ENCODE data around the gene BPIFB1. TPM values are rescaled to one million over a fixed set of nuclear protein-coding genes. Genes with fewer than 3 reads are reported as not detected.

The BPIFB1 gene
- total and polyA plus RNA-seq, 2 donors from 2014 or later = not detected

GRCh38 chr20:33252460-33252859 lies 30.6 kb upstream of the BPIFB1 start:
- FAIRE-seq (no peak), DNase-seq (no peak)
- Histone ChIP-seq H3K36me3 (ENCODE audit: control insufficient read depth in 2 of 3, insufficient read depth in 3 of 3, low read length in 3 of 3) (no peaks in the 10 kb centered on the region), H3K9me3 (ENCODE audit: control insufficient read depth in 2 of 3, insufficient read depth in 1 of 3, low read length in 3 of 3) (no peaks in the 10 kb centered on the region), H3K4me1 (ENCODE audit: control insufficient read depth in 2 of 3, insufficient read depth in 2 of 3, low read depth in 1 of 3, low read length in 3 of 3) (peaks cover 0 to 3% (median 0%) of the 10 kb centered on the region in 3 donors), H3K9ac (ENCODE audit: low read length in 3 of 3) (no peak overlapping the region), H3K4me3 (ENCODE audit: low read length in 3 of 3) (no peak overlapping the region), H3K27ac (ENCODE audit: low read depth in 2 of 2, low read length in 2 of 2) (no peak overlapping the region), H3K27me3 (ENCODE audit: control insufficient read depth, insufficient read depth, low read length) (no peaks in the 10 kb centered on the region)
- TF ChIP-seq CTCF (IDR thresholded peaks at IDR 0.05; ENCODE audit: borderline replicate concordance, extremely low read depth, insufficient read depth) = no peak
- intact Hi-C loops (cut with DNase I) = no loop called here

GRCh38 chr20:33255005-33255404 lies 28.0 kb upstream of the BPIFB1 start:
- H3K9me3 ChIP-seq (ENCODE audit: control insufficient read depth in 2 of 3, insufficient read depth in 1 of 3, low read length in 3 of 3) = no peaks in the 10 kb centered on the region
- no peak overlapping the region for H3K4me3 ChIP-seq (ENCODE audit: low read length in 3 of 3)
- intact Hi-C loops (cut with DNase I) = no loop called here
- DNase-seq (no peak), FAIRE-seq (no peak)
- H3K27me3 ChIP-seq (ENCODE audit: control insufficient read depth, insufficient read depth, low read length) = no peaks in the 10 kb centered on the region
- no peaks in the 10 kb centered on the region for H3K36me3 ChIP-seq (ENCODE audit: control insufficient read depth in 2 of 3, insufficient read depth in 3 of 3, low read length in 3 of 3)
- H3K27ac ChIP-seq (ENCODE audit: low read depth in 2 of 2, low read length in 2 of 2) = no peak overlapping the region
- H3K4me1 ChIP-seq (ENCODE audit: control insufficient read depth in 2 of 3, insufficient read depth in 2 of 3, low read depth in 1 of 3, low read length in 3 of 3) = peaks cover 0 to 3% (median 0%) of the 10 kb centered on the region in 3 donors
- no peak overlapping the region for H3K9ac ChIP-seq (ENCODE audit: low read length in 3 of 3)
- no peak for TF ChIP-seq CTCF (IDR thresholded peaks at IDR 0.05; ENCODE audit: borderline replicate concordance, extremely low read depth, insufficient read depth)

GRCh38 chr20:33257237-33257636 lies 25.8 kb upstream of the BPIFB1 start:
- Histone ChIP-seq H3K9ac (ENCODE audit: low read length in 3 of 3) (no peak overlapping the region), H3K9me3 (ENCODE audit: control insufficient read depth in 2 of 3, insufficient read depth in 1 of 3, low read length in 3 of 3) (no peaks in the 10 kb centered on the region), H3K4me3 (ENCODE audit: low read length in 3 of 3) (no peak overlapping the region), H3K36me3 (ENCODE audit: control insufficient read depth in 2 of 3, insufficient read depth in 3 of 3, low read length in 3 of 3) (no peaks in the 10 kb centered on the region), H3K27me3 (ENCODE audit: control insufficient read depth, insufficient read depth, low read length) (no peaks in the 10 kb centered on the region), H3K4me1 (ENCODE audit: control insufficient read depth in 2 of 3, insufficient read depth in 2 of 3, low read depth in 1 of 3, low read length in 3 of 3) (no peaks in the 10 kb centered on the region), H3K27ac (ENCODE audit: low read depth in 2 of 2, low read length in 2 of 2) (no peak overlapping the region)
- intact Hi-C loops (cut with DNase I) = no loop called here
- no peak for DNase-seq
- FAIRE-seq = no peak
- no peak for TF ChIP-seq CTCF (IDR thresholded peaks at IDR 0.05; ENCODE audit: borderline replicate concordance, extremely low read depth, insufficient read depth)

GRCh38 chr20:33259371-33259770 lies 23.6 kb upstream of the BPIFB1 start:
- no peak for DNase-seq
- no peak overlapping the region for H3K4me3 ChIP-seq (ENCODE audit: low read length in 3 of 3)
- no peaks in the 10 kb centered on the region for H3K4me1 ChIP-seq (ENCODE audit: control insufficient read depth in 2 of 3, insufficient read depth in 2 of 3, low read depth in 1 of 3, low read length in 3 of 3)
- no peak overlapping the region for H3K27ac ChIP-seq (ENCODE audit: low read depth in 2 of 2, low read length in 2 of 2)
- no peaks in the 10 kb centered on the region for H3K9me3 ChIP-seq (ENCODE audit: control insufficient read depth in 2 of 3, insufficient read depth in 1 of 3, low read length in 3 of 3)
- TF ChIP-seq CTCF (IDR thresholded peaks at IDR 0.05; ENCODE audit: borderline replicate concordance, extremely low read depth, insufficient read depth) = no peak
- no peaks in the 10 kb centered on the region for H3K36me3 ChIP-seq (ENCODE audit: control insufficient read depth in 2 of 3, insufficient read depth in 3 of 3, low read length in 3 of 3)
- H3K9ac ChIP-seq (ENCODE audit: low read length in 3 of 3) = no peak overlapping the region
- H3K27me3 ChIP-seq (ENCODE audit: control insufficient read depth, insufficient read depth, low read length) = no peaks in the 10 kb centered on the region
- intact Hi-C loops (cut with DNase I) = no loop called here
- FAIRE-seq = no peak
